Panc1 (cell line): ENCODE data around the gene DDAH1.

Experiments used
- POLR2AphosphoS5 ChIP-seq: IDR thresholded peaks from 2 replicates; pipeline ENCODE4 v1.6.1; 2012; ENCODE audit warnings: mild to moderate bottlenecking, low read depth, low read length, moderate library complexity
- SIN3A ChIP-seq: IDR thresholded peaks from 2 replicates; pipeline ENCODE4 v1.6.1; 2012; ENCODE audit warnings: low read depth, mild to moderate bottlenecking, low read length, moderate library complexity, borderline replicate concordance; ENCODE audit not compliant: insufficient read depth
- TF ChIP-seq, protein P1 (sequence below): fragments of 450-650 bp; IDR thresholded peaks from 2 replicates; pipeline ENCODE4 v1.5.1; 2017; ENCODE audit warnings: mild to moderate bottlenecking
- TF ChIP-seq, protein P2 (sequence below), 2 experiments: IDR thresholded peaks; 2 replicates each; pipeline ENCODE4 v1.6.1; 2011 to 2012; ENCODE audit warnings: low read depth in 2 of 2, control low read depth in 1 of 2, low read length in 1 of 2, mild to moderate bottlenecking in 1 of 2, moderate library complexity in 1 of 2; ENCODE audit not compliant: insufficient read depth in 1 of 2

DNA sequence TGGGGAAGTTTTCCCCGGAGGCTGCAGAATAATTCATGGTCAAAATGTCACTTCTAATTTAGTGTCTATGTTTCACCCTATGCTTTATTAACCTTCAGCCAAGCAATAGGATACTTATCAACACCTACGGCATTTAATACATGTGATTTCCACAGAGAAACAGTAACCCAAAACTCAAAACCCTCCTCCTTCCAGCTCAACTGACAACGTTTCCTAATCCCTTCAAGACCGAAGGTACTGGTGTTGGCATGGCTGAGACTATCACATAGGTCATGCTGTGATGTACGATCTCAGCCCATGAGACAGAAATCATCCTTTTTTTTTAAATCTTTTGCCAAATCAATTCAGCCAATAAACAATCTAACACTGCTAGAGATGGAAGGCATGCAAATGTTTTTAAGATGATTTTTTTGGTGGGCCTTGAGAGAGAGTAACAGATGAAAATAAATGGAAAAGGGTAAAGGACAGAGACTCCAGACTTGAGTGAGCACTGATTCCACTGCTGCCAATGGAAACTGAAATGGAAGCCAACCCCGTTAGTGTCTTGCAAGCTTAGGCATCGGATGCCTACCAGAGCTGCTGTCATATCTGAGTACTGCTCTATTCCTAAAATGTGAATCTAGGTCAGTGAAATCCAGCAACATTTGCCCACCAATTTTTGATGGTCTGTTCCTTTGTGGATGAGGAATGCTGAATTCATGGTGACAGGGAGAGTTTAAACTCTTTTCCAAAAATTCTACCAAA, 125.1 kb downstream of the DDAH1 start:
- TF ChIP-seq, protein P1, sequence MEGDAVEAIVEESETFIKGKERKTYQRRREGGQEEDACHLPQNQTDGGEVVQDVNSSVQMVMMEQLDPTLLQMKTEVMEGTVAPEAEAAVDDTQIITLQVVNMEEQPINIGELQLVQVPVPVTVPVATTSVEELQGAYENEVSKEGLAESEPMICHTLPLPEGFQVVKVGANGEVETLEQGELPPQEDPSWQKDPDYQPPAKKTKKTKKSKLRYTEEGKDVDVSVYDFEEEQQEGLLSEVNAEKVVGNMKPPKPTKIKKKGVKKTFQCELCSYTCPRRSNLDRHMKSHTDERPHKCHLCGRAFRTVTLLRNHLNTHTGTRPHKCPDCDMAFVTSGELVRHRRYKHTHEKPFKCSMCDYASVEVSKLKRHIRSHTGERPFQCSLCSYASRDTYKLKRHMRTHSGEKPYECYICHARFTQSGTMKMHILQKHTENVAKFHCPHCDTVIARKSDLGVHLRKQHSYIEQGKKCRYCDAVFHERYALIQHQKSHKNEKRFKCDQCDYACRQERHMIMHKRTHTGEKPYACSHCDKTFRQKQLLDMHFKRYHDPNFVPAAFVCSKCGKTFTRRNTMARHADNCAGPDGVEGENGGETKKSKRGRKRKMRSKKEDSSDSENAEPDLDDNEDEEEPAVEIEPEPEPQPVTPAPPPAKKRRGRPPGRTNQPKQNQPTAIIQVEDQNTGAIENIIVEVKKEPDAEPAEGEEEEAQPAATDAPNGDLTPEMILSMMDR, result no peak
- TF ChIP-seq POLR2AphosphoS5 (no peak), SIN3A (no peak)
- TF ChIP-seq, protein P2, sequence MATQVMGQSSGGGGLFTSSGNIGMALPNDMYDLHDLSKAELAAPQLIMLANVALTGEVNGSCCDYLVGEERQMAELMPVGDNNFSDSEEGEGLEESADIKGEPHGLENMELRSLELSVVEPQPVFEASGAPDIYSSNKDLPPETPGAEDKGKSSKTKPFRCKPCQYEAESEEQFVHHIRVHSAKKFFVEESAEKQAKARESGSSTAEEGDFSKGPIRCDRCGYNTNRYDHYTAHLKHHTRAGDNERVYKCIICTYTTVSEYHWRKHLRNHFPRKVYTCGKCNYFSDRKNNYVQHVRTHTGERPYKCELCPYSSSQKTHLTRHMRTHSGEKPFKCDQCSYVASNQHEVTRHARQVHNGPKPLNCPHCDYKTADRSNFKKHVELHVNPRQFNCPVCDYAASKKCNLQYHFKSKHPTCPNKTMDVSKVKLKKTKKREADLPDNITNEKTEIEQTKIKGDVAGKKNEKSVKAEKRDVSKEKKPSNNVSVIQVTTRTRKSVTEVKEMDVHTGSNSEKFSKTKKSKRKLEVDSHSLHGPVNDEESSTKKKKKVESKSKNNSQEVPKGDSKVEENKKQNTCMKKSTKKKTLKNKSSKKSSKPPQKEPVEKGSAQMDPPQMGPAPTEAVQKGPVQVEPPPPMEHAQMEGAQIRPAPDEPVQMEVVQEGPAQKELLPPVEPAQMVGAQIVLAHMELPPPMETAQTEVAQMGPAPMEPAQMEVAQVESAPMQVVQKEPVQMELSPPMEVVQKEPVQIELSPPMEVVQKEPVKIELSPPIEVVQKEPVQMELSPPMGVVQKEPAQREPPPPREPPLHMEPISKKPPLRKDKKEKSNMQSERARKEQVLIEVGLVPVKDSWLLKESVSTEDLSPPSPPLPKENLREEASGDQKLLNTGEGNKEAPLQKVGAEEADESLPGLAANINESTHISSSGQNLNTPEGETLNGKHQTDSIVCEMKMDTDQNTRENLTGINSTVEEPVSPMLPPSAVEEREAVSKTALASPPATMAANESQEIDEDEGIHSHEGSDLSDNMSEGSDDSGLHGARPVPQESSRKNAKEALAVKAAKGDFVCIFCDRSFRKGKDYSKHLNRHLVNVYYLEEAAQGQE (IDR thresholded peaks at IDR 0.05; ENCODE audit: insufficient read depth in 1 of 2, low read depth in 2 of 2, low read length in 1 of 2), result no peak
